Mesendoderm (in vitro differentiated cells): ENCODE data around the gene SCUBE1.

Experiments
- DNase-seq: peaks from one replicate; pipeline ENCODE4 v3.0.0; 2013
- H2AK5ac ChIP-seq: 2 replicates; pipeline ENCODE4 v1.6.1; 2013; ENCODE audit warnings: low read length, inconsistent platforms
- H2BK120ac ChIP-seq: 2 replicates; pipeline ENCODE4 v1.6.1; 2013; ENCODE audit warnings: low read depth, mild to moderate bottlenecking, low read length, moderate library complexity, mixed read lengths
- H2BK15ac ChIP-seq: replicated peaks from 2 replicates; pipeline ENCODE4 v1.6.1; 2013; ENCODE audit warnings: low read depth, mild to moderate bottlenecking, moderate library complexity
- H2BK5ac ChIP-seq: 2 replicates; pipeline ENCODE4 v1.6.1; 2013; ENCODE audit warnings: low read length, inconsistent platforms
- H3K18ac ChIP-seq: 2 replicates; pipeline ENCODE4 v1.6.1; 2013; ENCODE audit warnings: mild to moderate bottlenecking, low read length, mixed read lengths
- H3K23ac ChIP-seq: one replicate; pipeline ENCODE4 v1.6.1; 2013; ENCODE audit warnings: low read length
- H3K27ac ChIP-seq: 2 replicates; pipeline ENCODE4 v1.5.1; 2013; ENCODE audit warnings: low read depth, mild to moderate bottlenecking, inconsistent platforms, low read length, moderate library complexity
- H3K27me3 ChIP-seq: 2 replicates; pipeline ENCODE4 v1.6.1; 2013; ENCODE audit warnings: low read length, control low read depth, mild to moderate bottlenecking, inconsistent platforms; ENCODE audit not compliant: insufficient read depth, poor library complexity
- H3K36me3 ChIP-seq: 2 replicates; pipeline ENCODE4 v1.6.1; 2013; ENCODE audit warnings: low read length, inconsistent platforms; ENCODE audit not compliant: control insufficient read depth, insufficient read depth
- H3K4ac ChIP-seq: one replicate; pipeline ENCODE4 v1.6.1; 2013; ENCODE audit warnings: low read depth, mild to moderate bottlenecking, low read length, moderate library complexity
- H3K4me1 ChIP-seq: 2 replicates; pipeline ENCODE4 v1.6.1; 2013; ENCODE audit warnings: low read depth, low read length, inconsistent platforms; ENCODE audit not compliant: control insufficient read depth
- H3K4me2 ChIP-seq: 2 replicates; pipeline ENCODE4 v1.6.1; 2013; ENCODE audit warnings: low read length
- H3K4me3 ChIP-seq: 2 replicates; pipeline ENCODE4 v1.5.1; 2013; ENCODE audit warnings: mild to moderate bottlenecking, low read length
- H3K56ac ChIP-seq: one replicate; pipeline ENCODE4 v1.6.1; 2013; ENCODE audit warnings: low read length
- H3K79me1 ChIP-seq: 2 replicates; pipeline ENCODE4 v1.6.1; 2013; ENCODE audit warnings: low read length, inconsistent platforms
- H3K79me2 ChIP-seq: 2 replicates; pipeline ENCODE4 v1.6.1; 2013; ENCODE audit warnings: mild to moderate bottlenecking, low read length; ENCODE audit not compliant: control insufficient read depth, insufficient read depth
- H3K9ac ChIP-seq: 2 replicates; pipeline ENCODE4 v1.6.1; 2013; ENCODE audit warnings: low read length, inconsistent platforms
- H4K5ac ChIP-seq: one replicate; pipeline ENCODE4 v1.6.1; 2013; ENCODE audit warnings: low read length
- H4K8ac ChIP-seq: one replicate; pipeline ENCODE4 v1.6.1; 2013; ENCODE audit warnings: low read depth, mild to moderate bottlenecking, control low read depth, low read length, moderate library complexity
- WGBS: extraction: QIAGEN DNeasy Blood & Tissue Kit; methylation state at CpG from one replicate; pipeline ENCODE4 v1.1.7; 2013; ENCODE audit warnings: low lambda C conversion rate, missing lambda C conversion rate; ENCODE audit not compliant: insufficient coverage; ENCODE audit errors: extremely low coverage; 5-methylcytosine and 5-hydroxymethylcytosine counted together

Gene SCUBE1

DNA sequence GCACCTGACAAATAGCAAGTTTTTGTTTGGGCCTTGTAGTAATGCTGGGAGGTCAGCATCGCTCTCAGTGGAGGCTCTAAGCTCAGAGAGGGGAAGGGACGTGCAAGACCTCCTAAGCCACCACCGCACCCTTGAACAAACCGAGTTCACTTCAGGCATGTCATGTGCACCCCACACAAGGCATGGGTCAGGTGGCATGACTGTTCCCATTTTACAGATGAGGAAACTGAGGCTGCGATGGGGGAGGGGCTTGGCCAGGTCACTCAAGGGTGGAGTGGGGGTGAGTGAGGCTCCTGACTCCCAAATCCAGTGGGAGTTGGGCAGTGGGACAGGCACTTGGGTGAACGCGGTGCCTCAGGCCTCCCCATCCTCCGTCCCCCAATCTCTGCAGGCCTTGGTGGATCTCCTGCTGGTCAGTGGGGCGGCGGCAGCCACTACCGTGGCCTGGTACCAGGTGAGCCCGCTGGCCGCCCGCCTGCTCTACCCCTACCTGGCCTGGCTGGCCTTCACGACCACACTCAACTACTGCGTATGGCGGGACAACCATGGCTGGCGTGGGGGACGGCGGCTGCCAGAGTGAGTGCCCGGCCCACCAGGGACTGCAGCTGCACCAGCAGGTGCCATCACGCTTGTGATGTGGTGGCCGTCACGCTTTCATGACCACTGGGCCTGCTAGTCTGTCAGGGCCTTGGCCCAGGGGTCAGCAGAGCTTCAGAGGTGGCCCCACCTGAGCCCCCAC is 180.6 kb downstream of the SCUBE1 start:
- no peak overlapping the region for H3K56ac ChIP-seq
- H2AK5ac ChIP-seq, result no peak overlapping the region
- no peak overlapping the region for H4K5ac ChIP-seq
- no CpG with 5 or more reads among the region's 24 CpGs for WGBS
- H3K27me3 ChIP-seq, result no peaks in the 10 kb centered on the region
- no peak for DNase-seq
- no peak overlapping the region for H2BK120ac ChIP-seq
- no peak overlapping the region for H3K27ac ChIP-seq
- no peak overlapping the region for H3K4me2 ChIP-seq
- no peak overlapping the region for H3K4me3 ChIP-seq
- no peaks in the 10 kb centered on the region for H3K4me1 ChIP-seq
- H3K18ac ChIP-seq, result no peak overlapping the region
- H2BK5ac ChIP-seq, result no peak overlapping the region
- no peak overlapping the region for H4K8ac ChIP-seq
- no peak overlapping the region for H3K9ac ChIP-seq
- H2BK15ac ChIP-seq, result no peak overlapping the region
- H3K79me1 ChIP-seq, result no peaks in the 10 kb centered on the region
- no peak overlapping the region for H3K23ac ChIP-seq
- no peaks in the 10 kb centered on the region for H3K36me3 ChIP-seq
- no peak overlapping the region for H3K4ac ChIP-seq
- H3K79me2 ChIP-seq, result no peaks in the 10 kb centered on the region

DNA sequence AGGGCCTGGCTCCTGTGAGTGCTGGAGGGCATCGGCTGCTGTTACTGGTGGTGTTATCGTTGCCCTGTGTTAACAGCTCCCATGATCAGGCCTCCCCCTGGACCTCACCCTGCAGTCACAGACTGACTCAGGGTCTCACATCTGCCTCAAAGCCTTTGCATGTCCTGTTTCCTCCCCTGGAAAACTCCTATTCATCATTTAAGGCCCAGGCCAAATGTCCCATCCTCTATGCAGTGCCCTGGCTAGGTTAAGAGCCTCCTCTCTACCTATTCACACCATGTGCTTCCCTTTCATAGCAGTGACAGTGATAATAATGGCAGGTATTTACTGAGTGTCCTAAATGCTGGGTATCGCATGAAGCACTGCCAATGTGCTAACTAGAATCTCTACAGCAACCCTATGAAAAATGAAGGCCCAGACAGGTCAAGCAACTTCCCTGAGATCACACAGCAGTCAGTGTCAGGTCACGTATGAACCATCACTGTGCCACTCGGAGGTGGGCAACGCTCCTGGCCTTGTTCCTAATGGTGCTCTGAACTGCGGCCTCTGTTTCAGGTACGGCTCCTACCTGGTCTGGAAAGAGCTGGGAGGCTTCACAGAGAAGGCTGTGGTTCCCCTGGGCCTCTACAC is 182.6 kb downstream of the SCUBE1 start:
- DNase-seq, result no peak
- H3K27ac ChIP-seq, result no peak overlapping the region
- H3K9ac ChIP-seq, result no peak overlapping the region
- no peak overlapping the region for H3K18ac ChIP-seq
- H2BK120ac ChIP-seq, result no peak overlapping the region
- no peak overlapping the region for H3K56ac ChIP-seq
- H3K79me1 ChIP-seq, result no peaks in the 10 kb centered on the region
- no peak overlapping the region for H2AK5ac ChIP-seq
- H2BK5ac ChIP-seq, result no peak overlapping the region
- H3K36me3 ChIP-seq, result no peaks in the 10 kb centered on the region
- no peak overlapping the region for H3K4me2 ChIP-seq
- H3K4me1 ChIP-seq, result no peaks in the 10 kb centered on the region
- no peak overlapping the region for H3K4me3 ChIP-seq
- no CpG with 5 or more reads among the region's 8 CpGs for WGBS
- H3K27me3 ChIP-seq, result no peaks in the 10 kb centered on the region
- no peak overlapping the region for H2BK15ac ChIP-seq
- no peak overlapping the region for H4K8ac ChIP-seq
- H3K23ac ChIP-seq, result no peak overlapping the region
- H3K4ac ChIP-seq, result no peak overlapping the region
- no peak overlapping the region for H4K5ac ChIP-seq
- no peaks in the 10 kb centered on the region for H3K79me2 ChIP-seq

DNA sequence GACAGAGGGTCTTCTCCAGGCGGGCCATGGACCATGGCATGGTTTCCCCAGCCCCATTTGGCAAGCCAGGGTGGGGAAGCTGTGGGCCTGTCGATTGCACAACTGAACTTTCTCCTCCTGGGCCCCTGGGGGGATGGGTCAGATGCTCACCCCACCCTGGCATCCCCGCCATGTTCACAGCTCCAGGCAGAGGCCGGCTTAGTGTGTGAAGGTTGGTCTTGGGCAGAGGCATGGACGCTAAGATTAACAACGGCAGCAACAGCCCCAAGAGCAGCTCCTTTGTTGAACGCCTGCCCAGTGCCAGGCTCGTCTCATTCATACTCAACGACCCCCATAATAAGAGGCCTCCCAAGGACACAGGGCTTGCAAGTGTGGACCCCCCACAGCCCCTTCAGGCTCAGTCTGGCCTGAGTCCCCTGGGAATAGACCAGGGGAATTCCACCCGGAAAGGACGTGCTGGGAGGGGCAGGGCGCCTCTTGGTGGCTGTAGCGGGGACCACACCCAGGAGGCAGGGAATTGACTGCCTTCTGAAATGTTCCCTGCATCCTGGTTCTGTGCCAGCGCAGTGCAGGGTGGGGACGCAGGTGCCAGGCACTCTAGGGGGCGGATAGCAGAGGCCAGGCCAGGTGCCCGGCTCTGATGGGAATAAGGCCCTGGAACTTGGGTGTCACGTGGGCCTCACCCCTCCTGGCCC is 183.5 kb downstream of the SCUBE1 start:
- H3K23ac ChIP-seq, result no peak overlapping the region
- peak; percentile 31 for DNase-seq
- H3K9ac ChIP-seq, result no peak overlapping the region
- H4K8ac ChIP-seq, result no peak overlapping the region
- H2BK15ac ChIP-seq, result no peak overlapping the region
- H3K27ac ChIP-seq, result no peak overlapping the region
- no peaks in the 10 kb centered on the region for H3K27me3 ChIP-seq
- H3K18ac ChIP-seq, result no peak overlapping the region
- no peaks in the 10 kb centered on the region for H3K4me1 ChIP-seq
- H2BK5ac ChIP-seq, result no peak overlapping the region
- H3K79me1 ChIP-seq, result no peaks in the 10 kb centered on the region
- H4K5ac ChIP-seq, result no peak overlapping the region
- no peak overlapping the region for H2AK5ac ChIP-seq
- no peak overlapping the region for H3K4me2 ChIP-seq
- H3K4me3 ChIP-seq, result no peak overlapping the region
- no peak overlapping the region for H2BK120ac ChIP-seq
- no CpG with 5 or more reads among the region's 18 CpGs for WGBS
- no peak overlapping the region for H3K56ac ChIP-seq
- H3K36me3 ChIP-seq, result no peaks in the 10 kb centered on the region
- H3K79me2 ChIP-seq, result no peaks in the 10 kb centered on the region
- no peak overlapping the region for H3K4ac ChIP-seq

DNA sequence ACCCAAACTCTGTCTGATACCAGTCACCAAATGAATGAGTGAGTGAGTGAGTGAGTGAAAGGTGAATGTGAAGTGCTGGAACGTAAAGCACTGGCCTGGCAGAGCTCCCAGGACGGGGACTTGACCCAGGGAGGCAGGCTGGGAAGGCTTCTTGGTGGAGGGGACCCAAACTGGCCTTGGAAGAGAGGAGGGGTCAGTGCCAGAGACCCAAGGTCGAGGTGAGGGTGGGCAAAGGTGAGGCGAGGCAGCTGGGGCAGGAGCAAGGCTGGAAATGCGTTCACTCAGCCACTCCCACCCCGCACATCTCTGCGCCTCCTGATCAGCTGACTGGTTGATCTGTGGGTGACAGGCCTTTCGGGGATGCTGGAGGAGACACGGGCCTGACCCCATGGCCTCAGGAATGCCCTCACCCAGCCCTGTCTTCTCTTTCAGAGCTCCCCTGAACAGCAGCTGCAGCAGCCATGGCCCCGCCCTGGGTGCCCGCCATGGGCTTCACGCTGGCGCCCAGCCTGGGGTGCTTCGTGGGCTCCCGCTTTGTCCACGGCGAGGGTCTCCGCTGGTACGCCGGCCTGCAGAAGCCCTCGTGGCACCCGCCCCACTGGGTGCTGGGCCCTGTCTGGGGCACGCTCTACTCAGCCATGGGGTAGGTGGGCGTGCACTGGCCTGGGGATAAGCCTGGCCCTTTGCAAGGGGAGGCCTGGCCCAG is 184.2 kb downstream of the SCUBE1 start:
- H4K8ac ChIP-seq, result no peak overlapping the region
- H2AK5ac ChIP-seq, result no peak overlapping the region
- no peak overlapping the region for H3K4ac ChIP-seq
- DNase-seq, result no peak
- no peak overlapping the region for H3K56ac ChIP-seq
- H3K4me3 ChIP-seq, result no peak overlapping the region
- no peaks in the 10 kb centered on the region for H3K79me1 ChIP-seq
- H3K27ac ChIP-seq, result no peak overlapping the region
- H3K23ac ChIP-seq, result no peak overlapping the region
- no CpG with 5 or more reads among the region's 24 CpGs for WGBS
- H3K4me1 ChIP-seq, result no peaks in the 10 kb centered on the region
- no peak overlapping the region for H3K18ac ChIP-seq
- no peak overlapping the region for H4K5ac ChIP-seq
- no peak overlapping the region for H3K4me2 ChIP-seq
- no peaks in the 10 kb centered on the region for H3K36me3 ChIP-seq
- no peak overlapping the region for H2BK120ac ChIP-seq
- H2BK15ac ChIP-seq, result no peak overlapping the region
- no peak overlapping the region for H3K9ac ChIP-seq
- H3K27me3 ChIP-seq, result no peaks in the 10 kb centered on the region
- no peaks in the 10 kb centered on the region for H3K79me2 ChIP-seq
- H2BK5ac ChIP-seq, result no peak overlapping the region

DNA sequence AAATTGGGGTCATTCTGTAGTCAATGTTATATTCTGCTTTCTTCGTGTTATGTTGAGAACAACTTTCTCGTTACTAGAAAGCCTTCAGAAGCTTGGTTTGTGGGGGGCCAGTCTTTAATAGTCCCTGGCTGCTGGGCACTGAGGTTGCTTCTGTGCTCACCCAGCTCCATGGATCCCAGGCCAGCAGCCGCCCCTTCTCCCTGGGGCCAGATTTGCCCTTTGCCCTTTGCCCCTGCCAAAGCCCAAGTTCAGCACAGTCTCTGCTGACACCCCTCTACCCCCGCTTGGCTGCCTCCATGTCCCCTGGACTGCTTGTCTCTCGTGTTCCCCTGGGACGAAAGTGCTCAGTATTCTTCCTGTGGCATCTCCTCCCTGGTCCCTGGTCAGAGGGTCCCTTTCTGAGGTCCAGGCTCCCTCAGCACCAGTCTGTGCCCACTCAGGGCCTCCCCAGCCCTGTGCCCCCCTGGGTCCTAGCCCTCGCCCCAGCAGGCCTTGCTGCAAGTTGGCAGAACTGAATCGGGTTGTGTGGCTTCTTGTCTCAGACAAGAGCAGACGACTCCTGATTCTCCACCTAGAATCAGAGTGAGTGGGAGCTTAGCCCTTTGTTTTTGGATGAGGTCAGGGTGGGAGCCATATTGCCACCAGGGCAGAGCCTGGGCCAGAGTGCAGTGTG is 185.2 kb downstream of the SCUBE1 start:
- no peaks in the 10 kb centered on the region for H3K27me3 ChIP-seq
- no peaks in the 10 kb centered on the region for H3K4me1 ChIP-seq
- no peak overlapping the region for H4K8ac ChIP-seq
- no peak overlapping the region for H3K56ac ChIP-seq
- H2AK5ac ChIP-seq, result no peak overlapping the region
- no peak overlapping the region for H3K4me2 ChIP-seq
- H3K36me3 ChIP-seq, result no peaks in the 10 kb centered on the region
- no peak overlapping the region for H2BK5ac ChIP-seq
- H3K18ac ChIP-seq, result no peak overlapping the region
- no peak overlapping the region for H2BK120ac ChIP-seq
- no CpG with 5 or more reads among the region's 9 CpGs for WGBS
- no peak overlapping the region for H3K4me3 ChIP-seq
- no peak overlapping the region for H3K27ac ChIP-seq
- no peak overlapping the region for H4K5ac ChIP-seq
- H3K79me2 ChIP-seq, result no peaks in the 10 kb centered on the region
- DNase-seq, result no peak
- no peak overlapping the region for H3K4ac ChIP-seq
- H2BK15ac ChIP-seq, result no peak overlapping the region
- H3K9ac ChIP-seq, result no peak overlapping the region
- H3K23ac ChIP-seq, result no peak overlapping the region
- H3K79me1 ChIP-seq, result no peaks in the 10 kb centered on the region
